K562 (cell line): ENCODE data around the gene CTSH. TPM values are rescaled to one million over a fixed set of nuclear protein-coding genes. Genes with fewer than 3 reads are reported as not detected.
A peak's percentile ranks its signal among the peaks of the same experiment; 100 is the strongest.

Experiments used
- CREBBP ChIP-seq: IDR thresholded peaks from one replicate; pipeline ENCODE4 v1.6.1; 2012; ENCODE audit warnings: low read depth, mild to moderate bottlenecking, control low read depth, inconsistent platforms, low read length
- FOSL1 ChIP-seq: fragments of 200-800 bp; sonication (Bioruptor generic); conservative IDR thresholded peaks from 2 replicates; pipeline ENCODE4 v1.6.1; 2016; ENCODE audit warnings: missing genetic modification characterization, missing compliant biosample characterization
- FOXA1 ChIP-seq: fragments of 450-650 bp; IDR thresholded peaks from 2 replicates; pipeline ENCODE4 v1.6.1; 2016; ENCODE audit warnings: mild to moderate bottlenecking, borderline replicate concordance
- GTF3C2 ChIP-seq: IDR thresholded peaks from 3 replicates; pipeline ENCODE4 v1.6.1; 2011; ENCODE audit warnings: borderline replicate concordance, mild to moderate bottlenecking, moderate library complexity; ENCODE audit not compliant: insufficient read length; ENCODE audit errors: extremely low read depth
- MAFG ChIP-seq: fragments of 450-650 bp; conservative IDR thresholded peaks from 2 replicates; pipeline ENCODE4 v1.6.1; 2016; ENCODE audit warnings: missing genetic modification characterization, missing compliant biosample characterization
- PATZ1 ChIP-seq: fragments of 250-450 bp; sonication (Bioruptor Pico); IDR thresholded peaks from 2 replicates; pipeline ENCODE4 v1.5.0; 2020; ENCODE audit warnings: mild to moderate bottlenecking, borderline replicate concordance
- SMARCE1 ChIP-seq: fragments of 450-650 bp; IDR thresholded peaks from 2 replicates; pipeline ENCODE4 v1.7.1; 2016; ENCODE audit warnings: mild to moderate bottlenecking
- SP2 ChIP-seq: IDR thresholded peaks from 2 replicates; pipeline ENCODE4 v1.6.1; 2011; ENCODE audit warnings: mild to moderate bottlenecking, low read depth, low read length, moderate library complexity; ENCODE audit not compliant: poor library complexity, severe bottlenecking; ENCODE audit errors: extremely low read depth
- ZFPM2 ChIP-seq: fragments of 250-450 bp; sonication (Bioruptor Pico); IDR thresholded peaks from 2 replicates; pipeline ENCODE4 v1.5.1; 2022; ENCODE audit warnings: mild to moderate bottlenecking
- ZNF121 ChIP-seq: sonication (generic); formaldehyde crosslinking; conservative IDR thresholded peaks from 2 replicates; pipeline ENCODE4 v1.8.0; 2022; ENCODE audit warnings: missing genetic modification reagents
- polyA plus RNA-seq, 8 experiments: library from polyadenylated mRNA; depleted of rRNA in 4 of 8; stranded (reverse) in 5 of 8; unstranded in 3 of 8; fragments of >200 nt; fragmentation: Nextera tagmentation in 2 of 8; fragmentation: Illumina TruSeq in 1 of 8; extraction: Ambion mirVana in 2 of 8; extraction: Trizol in 1 of 8; gene quantifications; 2 replicates each; pipeline versions ENCODE4 v1.2.1 to v1.2.3, GENCODE V29; 2011 to 2014; ENCODE audit warnings: inconsistent platforms in 1 of 8, missing spikeins in 1 of 8
- total RNA-seq, 7 experiments: library from RNA; depleted of rRNA in 6 of 7; stranded (reverse); fragments of >200 nt in 6 of 7; fragmentation: Illumina TruSeq in 2 of 7; extraction: Trizol in 2 of 7; gene quantifications; 2 replicates each; pipeline versions ENCODE4 v1.2.1 to v1.2.3, GENCODE V29; 2011 to 2021; ENCODE audit warnings: low replicate concordance in 1 of 7

The CTSH gene
- total and polyA plus RNA-seq, 9 of the 15 experiments (the other 6 are each of a cell fraction or from before 2014, with no cell fraction given) = 15.0 to 462 (median 173) TPM

GRCh38 chr15:78988361-78988911, 43.6 kb upstream of the CTSH start (continued):
- TF ChIP-seq GTF3C2 (no peak), CREBBP (no peak), PATZ1 (CRISPR knock-in tag) (no peak), SP2 (no peak), SMARCE1 (no peak), MAFG (tag) (no peak), FOXA1 (no peak), ZFPM2 (no peak), FOSL1 (tag) (peak; percentile 78), ZNF121 (CRISPR knock-in tag) (no peak)
